Endothelial cell of umbilical vein (primary cell): Measurements from ENCODE around the gene DCC. TPM values are rescaled to one million over a fixed set of nuclear protein-coding genes. Genes with fewer than 3 reads are reported as not detected.

ENCODE experiments used
- BruUV-seq: library from RNA; stranded (reverse); fragments of 400-500 nt; replicated peaks from 2 replicates; lab custom pipeline; 2021; lab: Mats Ljungman, UMichigan
- CTCF ChIA-PET: fragments of 300-600, 350-600 bp; sonication (Branson Sonifier 250); formaldehyde crosslinking; loops from one replicate; lab custom pipeline; 2021; ENCODE audit warnings: antibody characterized with exemption, inconsistent platforms; lab: Charles Lee
- POLR2A ChIA-PET: fragments of 300-600, 350-600 bp; sonication (Branson Sonifier 250); formaldehyde crosslinking; loops from one replicate; lab custom pipeline; 2021; ENCODE audit warnings: antibody characterized with exemption, inconsistent platforms; lab: Charles Lee
- DNase-seq: peaks from one replicate; pipeline ENCODE4 v3.0.0-alpha.2; 2011; ENCODE audit warnings: low read depth, low spot score
- FAIRE-seq: peaks from 2 replicates; lab custom pipeline; 2011; peaks lifted over from hg19 to GRCh38; lab: Jason Lieb, UNC
- H2AFZ ChIP-seq: 2 replicates; pipeline ENCODE4 v1.6.0; 2012; ENCODE audit warnings: low read depth, low read length, control low read depth, inconsistent platforms
- H3K27ac ChIP-seq: 2 replicates; pipeline ENCODE4 v1.5.1; 2011; ENCODE audit warnings: low read depth, mild to moderate bottlenecking, control low read depth, low read length, moderate library complexity; ENCODE audit not compliant: insufficient read depth
- H3K27me3 ChIP-seq, 2 experiments: 2 replicates each; pipeline versions ENCODE4 v1.6.0 to v1.6.1; 2011; ENCODE audit warnings: low read length in 2 of 2, mixed read lengths in 1 of 2; ENCODE audit not compliant: control insufficient read depth in 2 of 2, insufficient read depth in 2 of 2
- H3K36me3 ChIP-seq, 2 experiments: 2 replicates in 1 of 2; 3 replicates in 1 of 2; pipeline ENCODE4 v1.5.1; 2011; ENCODE audit warnings: low read length in 2 of 2, mild to moderate bottlenecking in 1 of 2, moderate library complexity in 1 of 2; ENCODE audit not compliant: control insufficient read depth in 2 of 2, insufficient read depth in 2 of 2; ENCODE audit errors: extremely low read depth in 1 of 2
- H3K4me1 ChIP-seq: 3 replicates; pipeline ENCODE4 v1.5.1; 2011; ENCODE audit warnings: mild to moderate bottlenecking, low read length; ENCODE audit not compliant: control insufficient read depth, insufficient read depth; ENCODE audit errors: extremely low read depth
- H3K4me2 ChIP-seq: 2 replicates; pipeline ENCODE4 v1.6.1; 2011; ENCODE audit warnings: low read length, control low read depth, mixed read lengths; ENCODE audit not compliant: insufficient read depth
- H3K4me3 ChIP-seq, 3 experiments: fragments of 200-600 bp in 1 of 3; sonication (generic), shearing (Covaris generic) in 1 of 3; replicated peaks in 1 of 3; 2 replicates each; pipeline ENCODE4 v1.5.1; 2011 to 2016; ENCODE audit warnings: control low read depth in 3 of 3, low read length in 3 of 3, mild to moderate bottlenecking in 2 of 3, inconsistent platforms in 1 of 3, low read depth in 1 of 3, moderate library complexity in 1 of 3; ENCODE audit not compliant: insufficient read depth in 1 of 3
- H3K79me2 ChIP-seq: 2 replicates; pipeline ENCODE4 v1.6.0; 2012; ENCODE audit warnings: low read length, inconsistent platforms; ENCODE audit not compliant: control insufficient read depth, insufficient read depth
- H3K9ac ChIP-seq: replicated peaks from 2 replicates; pipeline ENCODE3; 2011; ENCODE audit warnings: low read length, control low read depth; ENCODE audit not compliant: insufficient read depth; ENCODE audit errors: extremely low read depth
- H3K9me1 ChIP-seq: replicated peaks from 3 replicates; pipeline ENCODE4 v1.6.0; 2011; ENCODE audit warnings: mild to moderate bottlenecking, low read length; ENCODE audit not compliant: control insufficient read depth, insufficient read depth; ENCODE audit errors: extremely low read depth
- H3K9me3 ChIP-seq: replicated peaks from 2 replicates; pipeline ENCODE4 v1.5.1; 2012; ENCODE audit warnings: low read length, inconsistent platforms; ENCODE audit not compliant: control insufficient read depth, insufficient read depth
- H4K20me1 ChIP-seq: replicated peaks from 2 replicates; pipeline ENCODE3; 2011; ENCODE audit warnings: mild to moderate bottlenecking, low read length; ENCODE audit not compliant: control insufficient read depth, insufficient read depth; ENCODE audit errors: extremely low read depth
- EZH2 ChIP-seq: IDR thresholded peaks from 2 replicates; pipeline ENCODE4 v1.6.1; 2012; ENCODE audit warnings: borderline replicate concordance, low read depth, mild to moderate bottlenecking, moderate library complexity, low read length, inconsistent platforms; ENCODE audit not compliant: severe bottlenecking
- FOS ChIP-seq: IDR thresholded peaks from 2 replicates; pipeline ENCODE4 v1.6.1; 2011; ENCODE audit warnings: mild to moderate bottlenecking, low read length, moderate library complexity, borderline replicate concordance; ENCODE audit not compliant: insufficient read depth
- GATA2 ChIP-seq: IDR thresholded peaks from 2 replicates; pipeline ENCODE4 v1.7.0; 2011; ENCODE audit warnings: low read depth, mild to moderate bottlenecking, moderate library complexity, mixed read lengths, low read length; ENCODE audit not compliant: insufficient read length, insufficient read depth
- JUN ChIP-seq: IDR thresholded peaks from 2 replicates; pipeline ENCODE4 v1.6.1; 2011; ENCODE audit warnings: borderline replicate concordance, low read depth; ENCODE audit not compliant: insufficient read length, insufficient read depth
- MYC ChIP-seq: IDR thresholded peaks from one replicate; pipeline ENCODE4 v1.6.1; 2011; ENCODE audit warnings: mild to moderate bottlenecking, low read depth, low read length
- POLR2A ChIP-seq: IDR thresholded peaks from 2 replicates; pipeline ENCODE4 v1.6.1; 2012; ENCODE audit warnings: low read depth, mild to moderate bottlenecking, control low read depth, low read length
- POLR2AphosphoS5 ChIP-seq: IDR thresholded peaks from 2 replicates; pipeline ENCODE4 v1.6.1; 2012; ENCODE audit warnings: low read depth, mild to moderate bottlenecking, control low read depth, low read length, moderate library complexity; ENCODE audit not compliant: insufficient read depth
- dilution Hi-C: fragments of 300-500 bp; cut with MboI; formaldehyde crosslinking; loops from one replicate; pipeline ENCODE4 v1.15.0; 2019; ENCODE audit warnings: low sequenced_read_pairs; ENCODE audit not compliant: extremely low pct_ligation_motif_present
- intact Hi-C: fragments of 100-400 bp; cut with micrococcal nuclease; formaldehyde crosslinking; loops from one replicate; pipeline ENCODE4 v1.10.0; 2022
- polyA plus RNA-seq, 4 experiments: library from polyadenylated mRNA; depleted of rRNA in 3 of 4; stranded (reverse) in 3 of 4; unstranded in 1 of 4; fragments of >200 nt; gene quantifications; 2 replicates each; pipeline versions ENCODE4 v1.2.1 to v1.2.3, GENCODE V29; 2011 to 2012; ENCODE audit warnings: missing spikeins in 1 of 4
- total RNA-seq: library from RNA; stranded (reverse); gene quantifications from 2 replicates; pipeline ENCODE4 v1.2.3, GENCODE V29; 2021
- TF ChIP-seq, protein P1 (sequence below): IDR thresholded peaks from 2 replicates; pipeline ENCODE4 v1.6.1; 2011; ENCODE audit not compliant: insufficient read depth, insufficient read length

Gene DCC
- total and polyA plus RNA-seq, 2 donors (not counting 3 experiments of a cell fraction or from before 2014, with no cell fraction given): not detected

- POLR2A ChIA-PET: no interaction called here
- H3K9ac ChIP-seq: no peak overlapping the region
- no peak overlapping the region for H3K4me3 ChIP-seq
- no peak overlapping the region for H3K27ac ChIP-seq
- TF ChIP-seq GATA2 (no peak), FOS (no peak), POLR2A (no peak), MYC (no peak), POLR2AphosphoS5 (no peak), EZH2 (no peak), JUN (no peak)
- TF ChIP-seq, protein P1, sequence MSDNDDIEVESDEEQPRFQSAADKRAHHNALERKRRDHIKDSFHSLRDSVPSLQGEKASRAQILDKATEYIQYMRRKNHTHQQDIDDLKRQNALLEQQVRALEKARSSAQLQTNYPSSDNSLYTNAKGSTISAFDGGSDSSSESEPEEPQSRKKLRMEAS: no peak
- H2AFZ ChIP-seq: no peak overlapping the region
- no TSS peak for BruUV-seq
- H3K4me2 ChIP-seq: no peak overlapping the region
- H3K36me3 ChIP-seq: no peaks in the 10 kb centered on the region
- H3K27me3 ChIP-seq: no peaks in the 10 kb centered on the region
- no peaks in the 10 kb centered on the region for H3K9me1 ChIP-seq
- dilution Hi-C loops (no loop called here), intact Hi-C loops (no loop called here)
- H3K79me2 ChIP-seq: no peaks in the 10 kb centered on the region
- no peak for FAIRE-seq
- CTCF ChIA-PET: no interaction called here
- H3K4me1 ChIP-seq: no peaks in the 10 kb centered on the region
- no peaks in the 10 kb centered on the region for H4K20me1 ChIP-seq
- no peak for DNase-seq
- H3K9me3 ChIP-seq: peaks cover 3% of the 10 kb centered on the region
Measured at GRCh38 chr18:53114441-53114840, 774.4 kb downstream of the DCC start.
